Activated naive CD4-positive, alpha-beta T cell treated with anti-CD3 and anti-CD28 coated beads for 36 hours (primary cell): ENCODE measurements around the gene DENND1A. TPM values are rescaled to one million over a fixed set of nuclear protein-coding genes. Genes with fewer than 3 reads are reported as not detected.

Source experiments
- CTCF ChIA-PET: fragments of 350-600 bp; sonication (Branson Sonifier 250); formaldehyde crosslinking; loops from one replicate; lab custom pipeline; 2021; ENCODE audit warnings: antibody characterized with exemption; lab: Charles Lee
- DNase-seq: peaks from one replicate; pipeline ENCODE4 v3.0.0-alpha.2; 2020
- H3K27ac Mint-ChIP-seq: one replicate; pipeline ENCODE4 v1.8.0; 2021; ENCODE audit warnings: mild to moderate bottlenecking, mixed read lengths
- H3K27me3 Mint-ChIP-seq: one replicate; pipeline ENCODE4 v1.8.0; 2021; ENCODE audit warnings: low read depth, mixed read lengths
- H3K36me3 Mint-ChIP-seq: one replicate; pipeline ENCODE4 v1.8.0; 2021; ENCODE audit warnings: low read depth, mixed read lengths
- H3K4me1 Mint-ChIP-seq: one replicate; pipeline ENCODE4 v1.8.0; 2021; ENCODE audit warnings: low read depth, mixed read lengths
- H3K4me3 Mint-ChIP-seq: one replicate; pipeline ENCODE4 v1.8.0; 2021; ENCODE audit warnings: mild to moderate bottlenecking, moderate library complexity, mixed read lengths
- H3K9me3 Mint-ChIP-seq: one replicate; pipeline ENCODE4 v1.8.0; 2021; ENCODE audit warnings: mixed read lengths
- intact Hi-C: fragments of 100-400 bp; cut with micrococcal nuclease; formaldehyde crosslinking; loops from one replicate; pipeline ENCODE4 v1.15.1; 2023
- total RNA-seq, 2 experiments: library from RNA; stranded (reverse); gene quantifications; one replicate each; pipeline ENCODE4 v1.2.3, GENCODE V29; 2021

Gene DENND1A
- total RNA-seq, 2 experiments from 2014 or later: 28.4 to 29.6 TPM

DNA sequence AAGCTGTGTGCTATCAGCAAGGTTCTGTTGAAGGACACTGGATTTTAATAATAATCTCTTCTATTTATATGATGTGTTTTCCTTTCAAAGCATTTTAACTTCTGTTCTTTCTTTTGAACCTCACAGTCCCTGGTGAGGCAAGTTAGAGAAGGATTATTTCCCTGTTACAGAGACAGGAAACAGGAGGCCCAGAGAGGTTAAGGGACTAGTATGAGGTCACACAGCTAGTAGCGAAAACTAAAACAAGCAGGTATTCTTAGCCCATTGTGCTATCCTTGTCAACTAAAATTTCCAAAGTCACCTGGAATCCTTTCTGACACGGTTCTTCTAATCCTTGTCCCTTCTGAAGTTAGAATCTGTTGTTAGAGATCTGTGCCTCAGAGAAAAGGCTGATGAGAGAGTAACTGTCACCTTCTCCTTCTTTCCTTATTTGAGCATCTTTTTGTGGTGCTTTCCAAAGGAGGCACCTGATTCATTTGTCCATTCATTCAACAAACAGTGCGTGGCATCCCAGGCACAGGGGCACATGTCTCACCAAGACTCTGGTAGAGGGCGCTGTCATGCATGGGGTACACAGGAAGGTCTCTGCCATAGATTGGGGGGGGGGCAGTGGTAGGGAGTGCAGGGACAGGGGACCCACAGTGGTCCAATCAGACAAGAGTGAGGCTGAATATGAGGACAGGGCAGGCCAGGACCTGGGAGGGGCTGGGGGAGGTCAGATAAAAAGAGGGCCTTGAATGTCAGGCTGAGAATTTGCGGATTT is 512.5 kb downstream of the DENND1A start:
- intact Hi-C loops: no loop called here
- CTCF ChIA-PET: no interaction called here

DNA sequence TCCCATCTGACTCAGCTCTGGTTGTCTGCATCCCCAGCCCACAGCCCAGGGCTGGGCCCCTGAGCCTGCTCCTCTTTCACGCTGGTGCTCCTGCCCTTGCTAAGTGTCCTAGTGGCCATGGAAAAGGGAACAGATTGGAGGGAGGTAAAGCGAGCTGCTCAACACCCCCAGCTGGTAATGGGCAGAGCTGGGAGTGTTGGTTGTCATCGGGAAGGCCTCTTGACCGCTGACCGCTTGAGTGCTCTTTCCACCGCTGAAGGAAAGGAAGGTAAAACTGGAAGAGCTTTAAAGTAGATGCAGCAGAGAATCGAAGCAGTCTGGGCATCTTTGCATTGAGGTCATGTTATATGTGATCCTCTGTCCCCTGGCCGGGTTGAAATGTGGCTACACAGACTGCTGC is 513.8 kb downstream of the DENND1A start:
- DNase-seq: no peak
- CTCF ChIA-PET: no interaction called here
- Mint-ChIP-seq H3K9me3 (no peaks in the 10 kb centered on the region), H3K27ac (no peak overlapping the region), H3K4me1 (no peaks in the 10 kb centered on the region), H3K4me3 (no peak overlapping the region), H3K27me3 (no peaks in the 10 kb centered on the region), H3K36me3 (peaks cover 5% of the 10 kb centered on the region)
- intact Hi-C loops: no loop called here

More for the DNA sequence above, 512.5 kb downstream of the DENND1A start:
- H3K27me3 Mint-ChIP-seq: no peaks in the 10 kb centered on the region
- H3K4me1 Mint-ChIP-seq: no peaks in the 10 kb centered on the region
- DNase-seq: no peak
- no peak overlapping the region for H3K4me3 Mint-ChIP-seq
- peaks cover 5% of the 10 kb centered on the region for H3K36me3 Mint-ChIP-seq
- no peak overlapping the region for H3K27ac Mint-ChIP-seq
- no peaks in the 10 kb centered on the region for H3K9me3 Mint-ChIP-seq

DNA sequence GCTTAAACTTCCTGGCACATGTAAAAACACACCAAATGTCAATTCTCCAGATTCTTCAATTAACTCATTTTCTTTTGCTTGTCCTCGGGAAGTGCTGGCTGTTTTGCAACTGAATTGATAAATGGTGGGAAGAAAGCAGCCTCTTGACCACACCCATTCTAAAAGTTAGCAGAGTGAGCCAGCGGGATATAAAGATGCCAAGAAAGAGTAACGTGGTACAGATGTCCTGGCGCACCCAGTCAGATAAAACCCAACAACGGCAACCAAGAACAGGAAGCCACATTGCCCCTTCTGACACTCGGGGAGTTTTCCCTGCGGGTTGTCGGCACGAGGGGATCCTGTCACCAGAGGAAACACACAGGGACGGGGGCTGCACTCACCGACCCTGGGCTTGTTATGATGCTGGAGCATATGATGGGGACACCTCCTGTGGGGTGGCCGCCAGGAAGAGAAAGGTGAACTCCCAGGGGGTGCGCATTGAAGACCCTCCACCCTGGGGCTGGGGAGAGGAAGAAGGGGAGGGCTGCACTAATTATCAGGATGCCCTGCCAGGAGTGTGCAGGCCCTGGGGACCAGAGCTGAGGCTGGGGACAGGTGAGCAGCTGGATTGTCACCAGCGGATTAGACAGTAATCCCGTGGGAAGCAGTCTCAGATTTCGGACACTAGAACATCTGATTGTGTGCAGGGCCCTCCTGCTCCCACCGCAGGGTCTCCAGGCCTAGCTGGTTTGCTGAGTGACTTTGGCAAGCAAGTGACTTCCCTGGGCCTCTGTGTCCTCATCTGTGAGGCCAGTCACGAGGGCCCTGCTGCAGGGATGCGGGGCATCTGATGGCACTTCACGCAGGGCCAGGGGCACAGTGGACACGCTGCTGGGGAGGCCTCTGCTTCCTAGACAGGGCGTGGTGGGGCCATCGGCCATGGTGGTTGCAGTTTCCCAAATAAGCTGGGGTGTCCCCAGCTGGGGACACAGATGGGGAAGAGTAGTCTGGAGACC is 514.7 kb downstream of the DENND1A start:
- no peak overlapping the region for H3K4me3 Mint-ChIP-seq
- H3K9me3 Mint-ChIP-seq: no peaks in the 10 kb centered on the region
- no peaks in the 10 kb centered on the region for H3K27me3 Mint-ChIP-seq
- CTCF ChIA-PET: no interaction called here
- no peaks in the 10 kb centered on the region for H3K4me1 Mint-ChIP-seq
- DNase-seq: no peak
- H3K27ac Mint-ChIP-seq: no peak overlapping the region
- intact Hi-C loops: no loop called here
- peaks cover 5% of the 10 kb centered on the region for H3K36me3 Mint-ChIP-seq

DNA sequence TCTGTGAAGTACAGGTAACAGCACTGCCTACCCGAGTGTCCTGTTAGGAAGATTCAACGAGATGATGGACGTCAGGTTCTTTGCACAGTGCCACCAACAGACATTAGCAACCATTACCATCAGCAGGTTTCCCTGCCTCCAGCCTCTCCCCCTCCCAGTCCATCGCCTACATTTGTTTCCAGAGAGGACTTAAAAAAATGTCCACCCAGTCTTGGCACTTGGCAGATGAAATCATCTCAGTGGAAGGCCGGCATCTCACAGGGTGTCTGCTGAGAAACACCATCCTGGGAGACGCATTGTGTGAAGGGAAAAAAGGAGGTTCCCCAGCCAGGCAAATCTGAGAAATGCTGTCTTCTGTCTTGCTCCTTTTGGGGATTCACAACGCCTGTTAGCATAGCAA is 515.7 kb downstream of the DENND1A start:
- Mint-ChIP-seq H3K4me1 (no peaks in the 10 kb centered on the region), H3K36me3 (peaks cover 5% of the 10 kb centered on the region), H3K27ac (no peak overlapping the region), H3K4me3 (no peak overlapping the region), H3K9me3 (no peaks in the 10 kb centered on the region), H3K27me3 (no peaks in the 10 kb centered on the region)
- CTCF ChIA-PET: no interaction called here
- intact Hi-C loops: no loop called here
- no peak for DNase-seq

DNA sequence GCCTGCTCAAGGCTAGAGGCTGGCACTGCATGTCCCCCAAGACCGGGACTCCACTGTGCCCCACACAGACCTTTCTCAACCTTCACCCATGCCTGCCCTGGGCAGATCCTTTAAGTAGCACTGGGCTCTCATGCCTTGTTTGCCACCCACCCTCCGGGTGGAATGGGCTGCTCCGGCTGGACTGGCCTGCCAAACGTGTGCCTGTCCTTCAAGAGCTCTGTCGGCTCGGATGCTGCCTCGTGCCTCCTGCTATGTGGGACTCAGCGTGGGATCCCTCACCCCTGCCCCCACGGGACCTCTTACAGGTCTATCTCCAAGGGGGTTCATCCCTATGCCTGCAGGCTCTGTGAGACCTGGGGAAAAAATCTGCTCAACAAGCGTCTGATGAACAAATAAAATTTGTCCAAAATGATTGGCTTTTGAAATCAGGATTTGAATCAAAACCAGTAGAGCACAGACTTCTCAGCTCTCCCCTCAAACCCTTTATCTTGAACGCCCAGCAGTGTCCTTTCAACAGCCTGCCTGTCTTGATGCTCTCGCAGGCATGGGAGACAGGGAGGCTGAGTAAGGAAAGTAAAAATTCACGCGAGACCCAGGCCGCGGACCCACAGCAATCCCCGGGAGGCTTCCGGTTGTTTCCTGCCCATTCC is 517.6 kb downstream of the DENND1A start:
- Mint-ChIP-seq H3K4me3 (no peak overlapping the region), H3K27me3 (no peaks in the 10 kb centered on the region), H3K9me3 (no peaks in the 10 kb centered on the region), H3K36me3 (peaks cover 3% of the 10 kb centered on the region), H3K27ac (no peak overlapping the region), H3K4me1 (no peaks in the 10 kb centered on the region)
- intact Hi-C loops: no loop called here
- CTCF ChIA-PET: no interaction called here
- no peak for DNase-seq

DNA sequence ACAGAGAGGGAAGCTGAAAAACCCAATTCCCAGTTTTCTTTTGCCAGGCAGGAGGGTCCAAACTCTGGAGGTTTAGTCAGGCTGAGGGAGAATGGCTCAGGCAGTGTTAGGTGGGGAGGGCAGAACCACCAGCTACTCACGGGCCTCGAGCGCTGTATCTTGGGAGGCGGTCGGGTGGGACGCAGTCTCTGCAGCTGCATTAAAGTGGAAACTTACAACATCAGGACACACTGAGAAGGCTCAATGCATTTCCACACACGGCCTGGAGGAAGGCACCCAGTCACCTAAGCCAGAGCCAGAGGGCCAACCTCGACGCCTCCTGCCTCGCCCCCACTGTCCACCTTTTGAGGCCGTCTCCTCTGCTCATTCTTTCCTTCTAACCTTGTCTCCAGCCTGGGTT is 518.3 kb downstream of the DENND1A start:
- no peak overlapping the region for H3K4me3 Mint-ChIP-seq
- peaks cover 3% of the 10 kb centered on the region for H3K36me3 Mint-ChIP-seq
- no peaks in the 10 kb centered on the region for H3K9me3 Mint-ChIP-seq
- CTCF ChIA-PET: no interaction called here
- DNase-seq: no peak
- intact Hi-C loops: no loop called here
- no peak overlapping the region for H3K27ac Mint-ChIP-seq
- no peaks in the 10 kb centered on the region for H3K27me3 Mint-ChIP-seq
- peaks cover under 1% of the 10 kb centered on the region for H3K4me1 Mint-ChIP-seq

DNA sequence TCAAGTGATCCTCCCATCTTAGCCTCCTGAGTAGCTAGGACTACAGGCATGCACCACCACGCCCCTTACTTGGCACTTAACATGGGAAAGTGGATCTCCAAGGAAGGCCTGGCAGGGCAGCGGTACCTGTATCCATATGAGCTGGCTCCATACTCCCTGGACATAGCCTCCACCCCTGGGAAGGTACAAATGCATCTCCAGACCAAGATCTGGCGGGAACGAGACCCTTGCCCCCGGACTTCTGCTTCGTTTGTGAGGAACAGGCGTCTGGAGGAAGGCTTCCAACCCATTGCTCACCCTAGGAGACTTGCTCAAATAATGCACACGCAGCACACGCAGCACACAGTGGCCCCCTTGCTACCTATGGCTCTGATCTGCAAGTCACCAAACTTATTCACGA is 518.7 kb downstream of the DENND1A start:
- Mint-ChIP-seq H3K27me3 (no peaks in the 10 kb centered on the region), H3K27ac (no peak overlapping the region), H3K9me3 (no peaks in the 10 kb centered on the region), H3K36me3 (peaks cover 1% of the 10 kb centered on the region), H3K4me1 (peaks cover 5% of the 10 kb centered on the region), H3K4me3 (no peak overlapping the region)
- no peak for DNase-seq
- intact Hi-C loops: no loop called here
- CTCF ChIA-PET: no interaction called here

DNA sequence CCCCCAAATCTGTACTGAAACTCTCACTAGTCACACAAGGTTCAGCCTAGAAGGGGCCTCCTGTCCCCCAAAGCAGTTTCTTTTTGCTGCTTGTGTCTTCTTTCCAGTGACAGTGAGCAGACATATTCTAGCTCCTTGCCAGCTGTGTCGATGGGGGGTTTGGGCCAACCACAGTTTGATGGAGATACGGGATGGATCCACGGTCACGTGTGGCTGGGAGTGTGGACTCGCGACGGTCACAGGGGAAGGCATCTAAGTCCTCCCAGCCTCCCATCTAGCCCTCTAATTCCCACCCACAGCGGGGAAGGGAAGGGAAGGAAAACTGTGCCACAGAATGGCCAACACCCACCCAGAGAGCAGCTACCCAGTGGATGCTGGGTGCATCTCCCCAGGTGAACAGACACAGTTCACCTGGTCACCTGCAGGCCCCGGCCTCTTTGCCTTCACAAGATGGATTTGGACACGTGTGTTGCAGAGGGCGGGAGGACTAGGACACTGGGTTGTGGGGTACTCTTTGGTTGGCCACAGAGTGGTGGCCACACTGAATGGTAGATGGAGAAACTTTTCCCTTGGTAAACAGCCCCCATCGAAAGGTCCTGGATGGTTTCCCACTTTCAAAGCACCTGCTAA is 519.5 kb downstream of the DENND1A start:
- H3K4me3 Mint-ChIP-seq: no peak overlapping the region
- DNase-seq: no peak
- H3K36me3 Mint-ChIP-seq: peaks cover 1% of the 10 kb centered on the region
- intact Hi-C loops: no loop called here
- H3K4me1 Mint-ChIP-seq: peaks cover 7% of the 10 kb centered on the region
- no peaks in the 10 kb centered on the region for H3K27me3 Mint-ChIP-seq
- CTCF ChIA-PET: no interaction called here
- H3K27ac Mint-ChIP-seq: no peak overlapping the region
- H3K9me3 Mint-ChIP-seq: no peaks in the 10 kb centered on the region

DNA sequence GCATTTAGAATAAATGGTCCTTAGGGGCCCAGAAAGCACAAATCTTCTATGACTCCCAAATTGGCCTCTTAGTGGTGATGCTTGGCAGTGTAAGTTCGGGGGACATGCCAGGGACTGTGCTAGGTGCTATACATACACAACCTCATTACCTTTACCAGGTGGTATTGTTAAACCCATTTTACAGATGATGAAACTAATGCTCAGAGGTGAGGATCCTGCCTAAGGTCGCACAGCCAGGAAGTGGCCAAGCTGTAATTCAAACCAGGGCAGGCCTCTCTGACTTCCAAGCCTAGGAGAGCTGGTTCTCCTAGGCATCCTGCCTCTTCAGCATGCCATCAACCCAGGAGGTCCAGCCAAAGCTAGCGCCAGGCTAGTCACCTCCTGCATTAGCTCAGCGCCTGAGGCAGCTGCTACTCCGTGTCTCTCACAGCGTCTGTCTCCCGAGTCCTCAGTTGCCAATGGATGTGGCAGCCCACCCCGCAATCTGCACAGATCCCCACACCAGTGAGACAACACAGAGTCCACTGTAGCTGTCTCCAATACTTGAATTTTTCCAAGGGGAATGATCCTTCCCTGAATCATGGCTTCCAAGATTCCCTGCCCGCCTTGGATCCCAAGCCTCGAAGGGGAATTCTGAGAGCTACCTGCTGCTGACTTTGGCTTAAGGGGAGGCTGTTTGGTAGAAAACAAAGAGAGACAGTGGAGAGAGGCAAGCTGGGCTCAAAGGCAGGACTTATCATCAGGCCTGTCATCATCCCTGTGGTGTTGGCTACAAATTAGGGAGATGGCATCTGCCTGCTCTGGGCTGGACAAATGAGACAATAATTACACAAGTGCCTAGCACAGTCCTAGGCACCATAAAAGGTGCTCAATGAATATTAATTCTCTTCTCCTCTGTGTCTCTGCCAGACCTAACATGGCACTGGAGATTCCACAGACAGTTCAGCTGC is 521.3 kb downstream of the DENND1A start:
- CTCF ChIA-PET: no interaction called here
- Mint-ChIP-seq H3K4me1 (peaks cover 7% of the 10 kb centered on the region), H3K27me3 (no peaks in the 10 kb centered on the region), H3K27ac (no peak overlapping the region), H3K4me3 (no peak overlapping the region), H3K9me3 (no peaks in the 10 kb centered on the region), H3K36me3 (no peaks in the 10 kb centered on the region)
- no peak for DNase-seq
- intact Hi-C loops: no loop called here

DNA sequence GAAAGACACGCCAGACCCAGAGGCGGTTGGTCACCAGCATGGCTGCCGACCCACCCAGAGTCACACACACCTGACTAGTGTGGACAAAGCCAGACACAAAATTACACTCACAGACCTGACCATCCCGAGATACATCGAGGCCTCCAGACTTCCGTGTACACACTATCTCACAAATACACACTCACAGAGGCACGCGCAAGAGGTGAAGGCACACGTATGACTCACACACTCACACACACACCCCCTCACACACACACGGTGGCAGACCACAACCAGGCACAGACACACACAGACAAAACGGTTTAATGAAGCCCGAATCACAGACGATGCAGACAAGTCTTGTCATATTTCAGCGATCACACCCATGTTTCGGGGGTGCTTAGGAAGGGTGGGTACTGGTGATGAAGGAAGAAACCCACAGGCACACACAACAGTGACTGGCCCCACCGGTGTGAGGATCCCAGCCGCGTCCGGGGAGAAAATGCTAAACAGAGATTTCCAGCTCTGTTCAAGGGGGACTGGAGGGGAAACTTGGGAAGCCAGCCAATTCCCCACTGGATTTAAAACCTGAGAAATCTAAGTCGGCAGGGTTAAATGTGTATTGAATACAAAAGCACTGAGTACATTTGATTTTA is 522.6 kb downstream of the DENND1A start:
- Mint-ChIP-seq H3K4me3 (no peak overlapping the region), H3K36me3 (no peaks in the 10 kb centered on the region), H3K4me1 (peaks cover 7% of the 10 kb centered on the region), H3K27me3 (no peaks in the 10 kb centered on the region), H3K9me3 (no peaks in the 10 kb centered on the region), H3K27ac (no peak overlapping the region)
- intact Hi-C loops: no loop called here
- no peak for DNase-seq
- CTCF ChIA-PET: no interaction called here

DNA sequence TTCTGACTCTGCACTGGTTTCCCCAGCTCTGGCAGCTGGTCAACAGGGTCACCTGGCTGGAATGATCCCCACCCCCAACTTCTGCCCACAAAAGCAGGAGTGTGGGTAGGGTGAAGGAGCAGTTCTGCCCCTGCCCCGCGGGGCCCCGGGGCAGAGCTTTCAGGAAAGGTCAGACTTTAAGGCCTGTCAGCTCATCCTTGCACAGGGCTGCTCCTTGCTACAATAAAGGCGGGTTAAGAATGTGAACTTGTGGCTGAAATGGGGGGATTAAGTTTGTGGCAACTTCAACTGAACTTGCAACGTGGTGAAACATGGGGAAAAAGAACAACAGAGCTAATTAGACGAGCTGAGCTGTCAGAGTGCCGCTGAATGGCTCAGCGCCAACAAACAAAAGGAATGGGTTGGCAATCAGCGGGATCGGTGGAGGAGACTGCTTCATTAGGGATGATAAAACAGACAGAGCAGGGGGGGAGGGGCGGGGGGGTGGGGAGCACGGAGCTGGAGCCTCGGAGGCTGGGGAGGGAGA is 523.2 kb downstream of the DENND1A start:
- intact Hi-C loops: no loop called here
- no peaks in the 10 kb centered on the region for H3K36me3 Mint-ChIP-seq
- H3K4me3 Mint-ChIP-seq: no peak overlapping the region
- CTCF ChIA-PET: interaction anchor here (0.6 kb wide), 1 partner anchor 830 kb away, joined by 3 read pairs; no protein-coding TSS in a partner anchor
- DNase-seq: no peak
- H3K27ac Mint-ChIP-seq: no peak overlapping the region
- H3K9me3 Mint-ChIP-seq: no peaks in the 10 kb centered on the region
- peaks cover 7% of the 10 kb centered on the region for H3K4me1 Mint-ChIP-seq
- H3K27me3 Mint-ChIP-seq: no peaks in the 10 kb centered on the region
